Activated naive CD4-positive, alpha-beta T cell treated with anti-CD3 and anti-CD28 coated beads, Interleukin-2, amount 10 ng/mL, durations not matched to agents 5 hours and 36 hours (primary cell): Measurements from ENCODE around the gene COL5A3. TPM values are rescaled to one million over a fixed set of nuclear protein-coding genes. Genes with fewer than 3 reads are reported as not detected.

Source experiments
- microRNA-seq: library from miRNA; unstranded; fragments of <30 nt; microRNA quantifications from one replicate; pipeline ENCODE4 v1.2.0, GENCODE V29; 2022; ENCODE audit warnings: borderline microRNAs expressed, borderline replicate concordance
- total RNA-seq, 2 experiments: library from RNA; stranded (reverse); gene quantifications; one replicate each; pipeline ENCODE4 v1.2.3, GENCODE V29; 2021

Gene COL5A3
- total RNA-seq = under 1 TPM in 1 of 2 experiments, not detected in 1; 0.03 TPM

DNA sequence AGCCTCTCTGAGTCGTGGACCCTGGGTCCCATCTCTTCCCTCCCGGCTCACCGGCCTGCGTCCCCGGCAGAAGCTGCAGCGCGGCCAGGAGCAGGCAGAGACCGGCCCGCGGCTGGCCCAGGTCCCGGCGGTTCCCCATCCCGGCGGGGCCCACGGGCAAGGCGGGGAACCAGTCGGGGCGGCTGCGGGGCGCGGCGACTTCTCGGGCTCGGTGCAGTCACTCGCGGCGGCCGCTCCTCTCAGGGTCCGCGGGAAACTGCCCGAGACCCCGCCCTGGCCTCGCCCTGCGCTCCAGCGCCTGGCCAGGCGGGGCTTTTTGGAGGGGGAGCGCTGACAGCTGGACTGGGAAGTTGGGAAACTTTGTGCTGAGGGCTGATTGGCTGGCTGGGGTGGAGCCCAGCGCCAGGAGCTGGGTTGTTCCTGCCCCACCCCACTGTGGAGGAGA lies at the start of gene COL5A3:
COL5A3 (minus strand) TSS at position 258 of the 445 bp plus-strand sequence; CDS start at position 139, 119 bp downstream.

DNA sequence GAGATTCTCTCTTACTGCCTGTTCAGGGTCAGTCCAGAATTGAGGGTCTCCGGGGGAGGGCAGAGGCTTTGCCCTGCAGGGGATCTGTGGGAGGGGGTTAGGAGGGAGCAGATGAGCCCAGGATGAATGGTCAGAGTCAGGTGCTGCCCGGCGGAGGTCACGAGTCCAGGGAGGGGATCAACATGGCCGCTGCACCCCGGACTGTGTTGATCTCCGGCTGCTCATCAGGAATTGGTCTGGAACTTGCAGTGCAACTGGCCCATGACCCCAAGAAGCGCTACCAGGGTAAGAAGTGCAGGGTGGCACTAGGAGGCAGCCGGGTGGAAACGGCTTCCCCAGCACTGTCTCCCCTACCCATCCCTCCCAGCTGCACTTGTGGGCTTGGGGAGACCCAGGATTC lies 3.0 kb upstream of the COL5A3 start, which contains the start of gene RDH8:
RDH8 (plus strand) TSS at position 168 of the 400 bp plus-strand sequence; CDS start at position 183, 15 bp downstream.

DNA sequence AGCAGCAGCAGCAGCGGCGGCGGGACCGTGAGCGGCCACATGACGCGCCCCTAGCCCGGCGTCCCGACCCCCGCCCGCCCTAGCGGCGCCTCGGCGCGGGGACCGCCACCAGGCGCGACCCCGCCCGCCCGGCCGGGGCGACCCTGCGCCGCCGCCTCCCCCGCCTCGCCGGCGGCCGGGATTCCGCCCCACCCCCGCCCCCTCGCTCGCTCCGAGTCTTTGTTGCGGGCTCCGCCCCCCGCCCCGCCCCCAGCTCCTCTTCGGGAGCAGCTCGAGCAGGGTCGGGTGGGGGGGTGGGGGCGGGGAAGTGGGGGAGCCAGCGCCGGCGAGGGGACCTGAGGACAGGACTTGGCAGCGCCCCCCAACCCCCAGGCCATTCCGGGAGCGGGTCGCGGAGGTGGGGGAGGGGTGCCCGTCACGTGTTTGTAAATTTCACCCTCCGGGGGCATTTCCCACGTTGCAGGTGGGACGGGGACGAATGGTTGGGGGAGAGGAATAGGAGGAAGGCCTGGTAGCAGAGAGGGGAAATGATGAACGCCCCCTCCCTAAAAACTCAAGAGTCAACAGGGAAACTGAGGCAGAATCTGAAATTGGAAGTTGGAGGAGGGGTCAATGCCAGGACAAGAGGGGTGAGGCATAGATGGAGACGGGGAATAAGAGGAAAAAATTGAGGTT lies 73.8 kb downstream of the COL5A3 start, which contains the start of gene OLFM2:
OLFM2 (minus strand) TSS at position 190 of the 675 bp plus-strand sequence; CDS start at position 41, 149 bp downstream.

Small RNA genes within 50 kb of the gene (microRNA-seq; reads per million reads assigned to microRNA genes)
- gene MIR5589 = not detected

Other genes with a start within 250 kb of the COL5A3 start
- gene ZNF846, start 241.8 kb downstream of the COL5A3 start, total RNA-seq = 10 to 100 TPM in 1 of 2 experiments, 1 to 10 TPM in 1; 8.7 to 11.2 TPM
- gene FBXL12, start 191.4 kb downstream of the COL5A3 start, total RNA-seq = 10 to 100 TPM; 24.4 to 27.6 TPM
- gene UBL5, start 182.6 kb downstream of the COL5A3 start, total RNA-seq = 100 to 1,000 TPM; 296 to 302 TPM
- 10 to 100 TPM; 79.7 to 83.8 TPM for gene PIN1, start 175.2 kb downstream of the COL5A3 start, total RNA-seq
- 10 to 100 TPM; 20.2 to 23.0 TPM for gene OLFM2, start 74.0 kb downstream of the COL5A3 start, total RNA-seq
- gene RDH8, start 3.0 kb upstream of the COL5A3 start, total RNA-seq = not detected
- gene SHFL, start 75.8 kb upstream of the COL5A3 start, total RNA-seq = 10 to 100 TPM; 68.9 to 71.2 TPM
- gene ANGPTL6, start 92.2 kb upstream of the COL5A3 start, total RNA-seq = 1 to 10 TPM; 1.8 to 2.3 TPM
- gene PPAN, start 95.9 kb upstream of the COL5A3 start, total RNA-seq = 10 to 100 TPM; 91.9 TPM
- gene P2RY11, start 101.2 kb upstream of the COL5A3 start, total RNA-seq = 10 to 100 TPM; 38.7 to 40.5 TPM
- gene EIF3G, start 109.4 kb upstream of the COL5A3 start, total RNA-seq = 100 to 1,000 TPM; 259 to 263 TPM
- 100 to 1,000 TPM; 295 to 301 TPM for gene DNMT1, start 184.4 kb upstream of the COL5A3 start, total RNA-seq
- gene S1PR2, start 220.8 kb upstream of the COL5A3 start, total RNA-seq = 1 to 10 TPM; 5.2 to 5.8 TPM
- 10 to 100 TPM; 49.3 to 53.4 TPM for gene MRPL4, start 241.7 kb upstream of the COL5A3 start, total RNA-seq